Loucy (cell line): Measurements from ENCODE around the gene DENND5A.
A peak's percentile ranks its signal among the peaks of the same experiment; 100 is the strongest.

Experiments
- H2AFZ ChIP-seq: fragments of 200-600 bp; sonication (generic); 2 replicates; pipeline ENCODE4 v1.6.0; 2016; ENCODE audit warnings: antibody characterized with exemption, mild to moderate bottlenecking, low read length, moderate library complexity
- H3F3A ChIP-seq: fragments of 200-600 bp; 2 replicates; pipeline ENCODE4 v1.6.0; 2016; ENCODE audit warnings: antibody characterized with exemption, low read depth, mild to moderate bottlenecking
- H3K27me3 ChIP-seq: fragments of 200-600 bp; sonication (generic); 2 replicates; pipeline ENCODE4 v1.6.1; 2014; ENCODE audit warnings: low read length, mild to moderate bottlenecking; ENCODE audit not compliant: insufficient read depth, poor library complexity, severe bottlenecking
- H3K36me3 ChIP-seq: fragments of 200-600 bp; sonication (generic); 2 replicates; pipeline ENCODE4 v1.6.1; 2016; ENCODE audit warnings: low read length; ENCODE audit not compliant: insufficient read depth
- H3K4me1 ChIP-seq: fragments of 200-600 bp; sonication (generic); 2 replicates; pipeline ENCODE4 v1.5.1; 2014; ENCODE audit warnings: low read length, mild to moderate bottlenecking; ENCODE audit not compliant: insufficient read depth, poor library complexity, severe bottlenecking
- H3K4me2 ChIP-seq: fragments of 200-600 bp; sonication (generic); 2 replicates; pipeline ENCODE4 v1.6.0; 2014; ENCODE audit warnings: antibody characterized with exemption, low read length, low read depth, mild to moderate bottlenecking; ENCODE audit not compliant: poor library complexity, severe bottlenecking
- H3K4me3 ChIP-seq: fragments of 200-600 bp; sonication (generic); 2 replicates; pipeline ENCODE4 v1.5.1; 2014; ENCODE audit warnings: low read length, mild to moderate bottlenecking, mixed read lengths; ENCODE audit not compliant: poor library complexity, severe bottlenecking
- H3K79me2 ChIP-seq: fragments of 200-600 bp; sonication (generic); 2 replicates; pipeline ENCODE4 v1.6.1; 2014; ENCODE audit warnings: low read length; ENCODE audit not compliant: insufficient read depth
- H3K9ac ChIP-seq: fragments of 200-600 bp; sonication (generic); 2 replicates; pipeline ENCODE4 v1.6.0; 2014; ENCODE audit warnings: mild to moderate bottlenecking, low read depth, low read length, moderate library complexity; ENCODE audit not compliant: poor library complexity, severe bottlenecking
- H3K9me2 ChIP-seq: fragments of 200-600 bp; sonication (generic); replicated peaks from 2 replicates; pipeline ENCODE4 v1.6.1; 2016; ENCODE audit warnings: low read depth, low read length, mixed read lengths
- H3K9me3 ChIP-seq: fragments of 200-600 bp; sonication (generic); 2 replicates; pipeline ENCODE4 v1.6.1; 2014; ENCODE audit warnings: mild to moderate bottlenecking, antibody characterized with exemption, low read length, low read depth; ENCODE audit not compliant: insufficient read depth
- H4K20me1 ChIP-seq: fragments of 200-600 bp; sonication (generic); 2 replicates; pipeline ENCODE4 v1.6.0; 2014; ENCODE audit warnings: antibody characterized with exemption, low read length, mild to moderate bottlenecking; ENCODE audit not compliant: insufficient read depth, poor library complexity, severe bottlenecking
- EZH2phosphoT487 ChIP-seq: fragments of 200-600 bp; IDR thresholded peaks from 2 replicates; pipeline ENCODE4 v1.6.1; 2018; ENCODE audit warnings: antibody characterized with exemption, mild to moderate bottlenecking, moderate library complexity, borderline replicate concordance
- TF ChIP-seq, protein P1 (sequence below): fragments of 200-600 bp; sonication (generic); conservative IDR thresholded peaks from 2 replicates; pipeline ENCODE4 v1.5.1; 2014; ENCODE audit warnings: mild to moderate bottlenecking, antibody characterized with exemption, low read length

Gene DENND5A

DNA sequence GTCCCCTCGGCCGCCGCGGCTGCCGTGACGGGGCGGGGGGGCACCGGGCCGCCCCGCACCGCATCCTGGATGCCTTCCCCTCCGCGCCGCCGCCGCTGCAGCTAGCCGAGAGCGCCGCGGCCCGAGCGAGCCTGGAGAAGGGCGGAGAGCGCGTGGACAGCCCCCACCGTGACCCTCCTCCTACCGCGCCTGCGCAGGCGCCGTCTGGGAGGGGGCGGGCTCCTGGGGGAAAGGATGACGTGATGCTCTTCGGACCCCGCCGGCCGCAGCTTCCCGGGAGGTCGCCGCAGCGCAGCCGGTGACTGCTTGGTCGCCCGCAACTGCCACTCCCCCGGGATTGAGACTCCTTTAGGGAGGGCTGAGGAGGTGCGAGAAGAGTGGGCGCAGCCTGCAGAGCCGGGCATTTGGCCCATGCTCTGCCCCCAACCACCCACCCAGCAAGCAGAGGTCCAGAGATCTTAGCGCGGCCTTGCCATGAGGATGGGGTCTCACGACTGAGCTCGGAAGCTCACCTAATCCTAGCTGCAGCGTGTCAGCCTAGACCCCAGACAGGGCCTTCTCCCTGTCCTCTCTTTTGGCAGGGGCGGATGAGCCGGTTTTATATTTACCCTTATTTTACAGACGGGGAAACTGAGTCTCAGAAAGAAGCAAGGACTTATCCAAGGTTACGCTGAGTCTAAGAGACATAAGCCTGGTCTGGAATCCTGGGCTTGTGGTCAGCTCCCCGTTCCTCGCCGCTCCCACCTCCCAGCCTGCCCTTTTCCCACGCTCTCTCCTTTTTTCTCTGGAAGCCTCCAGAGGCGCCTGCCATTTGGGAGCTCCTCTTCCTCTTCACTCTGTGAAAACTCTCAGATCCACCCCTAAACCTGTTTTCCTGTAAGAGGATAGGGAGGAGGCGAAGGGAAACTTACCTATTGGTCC, at the start of gene DENND5A:
Gene DENND5A, minus strand, starts transcription at position 140 of the 921 bp plus-strand sequence. CDS start 281 bp downstream, outside the sequence.
- peak within 1 kb of the TSS; percentile 80 for H3K4me2 ChIP-seq
- H3K79me2 ChIP-seq: peaks cover 36% of the 10 kb centered on the region
- H3K4me1 ChIP-seq: peaks cover 24% of the 10 kb centered on the region
- no peaks in the 10 kb centered on the region for H3K27me3 ChIP-seq
- H3K36me3 ChIP-seq: no peaks in the 10 kb centered on the region
- TF ChIP-seq, protein P1, sequence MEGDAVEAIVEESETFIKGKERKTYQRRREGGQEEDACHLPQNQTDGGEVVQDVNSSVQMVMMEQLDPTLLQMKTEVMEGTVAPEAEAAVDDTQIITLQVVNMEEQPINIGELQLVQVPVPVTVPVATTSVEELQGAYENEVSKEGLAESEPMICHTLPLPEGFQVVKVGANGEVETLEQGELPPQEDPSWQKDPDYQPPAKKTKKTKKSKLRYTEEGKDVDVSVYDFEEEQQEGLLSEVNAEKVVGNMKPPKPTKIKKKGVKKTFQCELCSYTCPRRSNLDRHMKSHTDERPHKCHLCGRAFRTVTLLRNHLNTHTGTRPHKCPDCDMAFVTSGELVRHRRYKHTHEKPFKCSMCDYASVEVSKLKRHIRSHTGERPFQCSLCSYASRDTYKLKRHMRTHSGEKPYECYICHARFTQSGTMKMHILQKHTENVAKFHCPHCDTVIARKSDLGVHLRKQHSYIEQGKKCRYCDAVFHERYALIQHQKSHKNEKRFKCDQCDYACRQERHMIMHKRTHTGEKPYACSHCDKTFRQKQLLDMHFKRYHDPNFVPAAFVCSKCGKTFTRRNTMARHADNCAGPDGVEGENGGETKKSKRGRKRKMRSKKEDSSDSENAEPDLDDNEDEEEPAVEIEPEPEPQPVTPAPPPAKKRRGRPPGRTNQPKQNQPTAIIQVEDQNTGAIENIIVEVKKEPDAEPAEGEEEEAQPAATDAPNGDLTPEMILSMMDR: no peak
- TF ChIP-seq EZH2phosphoT487: no peak
- H3K9ac ChIP-seq: peak within 1 kb of the TSS; percentile 73
- H3K4me3 ChIP-seq: peak within 1 kb of the TSS; percentile 88
- no peaks in the 10 kb centered on the region for H3K9me3 ChIP-seq
- H2AFZ ChIP-seq: peak within 1 kb of the TSS; percentile 75
- H3F3A ChIP-seq: 0 out of 2 replicates have a peak, but pooled peaks cover 6% of the 10 kb centered on the region
- no peaks in the 10 kb centered on the region for H3K9me2 ChIP-seq
- H4K20me1 ChIP-seq: peaks cover 13% of the 10 kb centered on the region

DNA sequence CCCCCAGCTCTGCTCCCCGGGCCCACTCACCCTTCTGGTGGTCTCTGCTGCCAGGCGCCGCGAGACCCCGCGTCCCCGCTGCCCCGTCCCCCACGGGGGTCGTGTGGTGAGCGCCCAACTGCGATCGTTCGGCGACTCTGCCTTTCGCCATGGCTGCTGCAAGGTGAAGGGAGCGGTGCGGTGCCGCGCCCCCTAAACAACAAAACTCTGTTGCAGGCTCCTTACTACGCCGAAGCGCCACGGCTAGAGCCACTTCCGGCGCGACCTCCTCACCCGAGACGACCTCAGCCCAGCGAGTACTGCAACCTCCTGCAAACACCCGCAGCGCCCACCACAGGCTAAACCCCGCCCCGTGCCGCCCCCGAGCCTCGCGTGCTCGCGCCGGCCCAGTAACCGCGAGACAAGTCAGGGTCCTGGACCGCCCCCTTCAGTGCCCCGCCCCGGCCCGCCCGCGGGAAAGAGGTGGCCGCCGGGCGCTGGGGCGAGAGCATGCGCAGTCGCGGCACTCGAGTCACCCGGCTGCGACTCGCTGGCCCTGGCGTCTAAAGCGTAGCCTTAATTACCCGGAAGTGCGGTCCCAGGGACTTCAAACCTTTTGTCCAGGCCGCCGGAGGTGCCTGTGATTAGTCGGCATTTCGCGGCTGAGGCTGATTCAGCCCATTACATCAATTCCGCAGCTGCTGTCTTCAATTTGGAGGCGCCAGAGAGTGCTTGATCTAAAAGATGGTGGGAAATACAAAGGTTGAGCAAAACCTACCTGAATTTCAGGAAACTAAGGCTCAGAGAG, 49.3 kb upstream of the DENND5A start, which contains the start of gene TMEM41B:
Gene TMEM41B, minus strand, starts transcription at position 303 of the 787 bp plus-strand sequence. Its CDS starts 152 bp downstream, at position 151.
- Histone ChIP-seq H2AFZ (peak within 1 kb of the TSS; percentile 85), H3K27me3 (no peaks in the 10 kb centered on the region), H3K4me1 (peaks cover 31% of the 10 kb centered on the region), H3K9me3 (no peaks in the 10 kb centered on the region), H3K4me2 (peak within 1 kb of the TSS; percentile 98), H3F3A (no peaks in the 10 kb centered on the region), H3K4me3 (peak within 1 kb of the TSS; percentile 87), H4K20me1 (peaks cover 31% of the 10 kb centered on the region), H3K9ac (peak within 1 kb of the TSS; percentile 93), H3K36me3 (no peaks in the 10 kb centered on the region), H3K9me2 (no peaks in the 10 kb centered on the region), H3K79me2 (peaks cover 48% of the 10 kb centered on the region)
- TF ChIP-seq EZH2phosphoT487: no peak
- TF ChIP-seq, protein P1: peak; percentile 23; the same call in 1 of the 2 replicates

DNA sequence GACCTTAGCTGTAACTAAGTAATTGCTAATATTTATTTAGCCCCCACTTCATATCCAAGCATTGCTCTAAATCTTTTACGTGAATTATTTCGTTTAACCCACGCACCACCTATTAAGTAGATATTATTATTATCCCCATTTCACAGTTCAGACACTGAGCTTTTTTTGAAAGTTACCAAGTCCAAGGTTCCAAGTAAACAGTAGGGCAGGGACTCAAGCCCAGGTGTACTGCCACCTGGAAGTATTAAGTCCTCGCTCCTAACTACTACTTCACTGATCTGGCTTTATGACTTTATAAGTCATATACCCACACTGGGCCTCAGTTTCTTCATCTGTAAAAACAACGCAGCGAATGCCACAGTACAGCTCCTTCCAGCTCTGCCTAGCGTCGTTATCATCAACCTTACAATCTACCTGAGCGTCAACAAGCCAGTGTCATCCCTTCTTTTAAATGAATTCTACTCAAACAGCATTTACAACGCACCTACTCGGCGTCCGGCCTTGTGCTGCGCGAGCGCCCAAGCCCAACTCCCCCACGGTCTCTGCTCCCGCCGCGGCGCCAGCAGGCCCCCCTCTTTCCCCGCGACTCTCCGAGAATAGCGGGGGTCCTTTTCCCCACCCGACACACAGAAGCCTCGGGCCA, 48.6 kb upstream of the DENND5A start:
- H2AFZ ChIP-seq: peak overlapping the region; percentile 79
- TF ChIP-seq, protein P1: no peak
- no peak for TF ChIP-seq EZH2phosphoT487

More for the DNA sequence above, 48.6 kb upstream of the DENND5A start:
- H4K20me1 ChIP-seq: peaks cover 31% of the 10 kb centered on the region
- H3K4me1 ChIP-seq: peaks cover 31% of the 10 kb centered on the region
- H3K27me3 ChIP-seq: no peaks in the 10 kb centered on the region
- H3K4me3 ChIP-seq: peak overlapping the region; percentile 87
- H3K9ac ChIP-seq: peak overlapping the region; percentile 93
- H3F3A ChIP-seq: no peaks in the 10 kb centered on the region
- no peaks in the 10 kb centered on the region for H3K36me3 ChIP-seq
- peak overlapping the region; percentile 98 for H3K4me2 ChIP-seq
- peaks cover 55% of the 10 kb centered on the region for H3K79me2 ChIP-seq
- no peaks in the 10 kb centered on the region for H3K9me2 ChIP-seq
- no peaks in the 10 kb centered on the region for H3K9me3 ChIP-seq
